Measurements from ENCODE around the gene DGCR2. TPM values are rescaled to one million over a fixed set of nuclear protein-coding genes. Genes with fewer than 3 reads are reported as not detected.

The DGCR2 gene
- total and polyA plus RNA-seq, 2 of the 8 experiments (the other 6 are each of a cell fraction or from before 2014, with no cell fraction given) = 42.3 to 62.2 TPM

DNA sequence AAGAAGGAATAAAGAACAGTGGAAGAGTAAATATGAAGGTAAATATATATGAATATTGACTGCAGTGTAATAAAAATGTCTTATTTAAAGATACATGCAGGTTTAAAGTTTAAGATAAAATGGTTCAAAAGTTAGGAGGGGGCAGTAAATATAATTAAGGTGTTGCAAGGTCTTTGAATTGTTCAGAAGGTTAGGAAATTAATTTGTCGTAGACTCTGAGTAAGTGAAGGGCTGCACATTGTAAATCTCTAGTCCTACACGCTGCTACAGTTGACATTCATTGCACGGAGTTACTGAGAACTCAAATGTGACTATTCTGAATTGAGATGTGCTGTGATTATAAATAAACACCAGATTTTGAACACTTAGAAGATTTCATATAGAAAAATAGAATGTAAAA, 116.3 kb downstream of the DGCR2 start (continued):
- TF ChIP-seq SP1 (IDR thresholded peaks at IDR 0.05; ENCODE audit: low read depth, low read length) (no peak), PHF8 (conservative IDR thresholded peaks at IDR 0.05; ENCODE audit: low read depth, low read length) (no peak), JUND (IDR thresholded peaks at IDR 0.05; ENCODE audit: low read length) (no peak), RAD21 (IDR thresholded peaks at IDR 0.05 in 1 of 2, conservative IDR thresholded peaks at IDR 0.05 in 1 of 2; ENCODE audit: low read depth in 2 of 2, low read length in 2 of 2) (no peak), RFX5 (IDR thresholded peaks at IDR 0.05; ENCODE audit: borderline replicate concordance, low read depth, low read length) (no peak), SP4 (IDR thresholded peaks at IDR 0.05; ENCODE audit: low read length) (no peak), CREB1 (IDR thresholded peaks at IDR 0.05) (no peak), HDAC6 (IDR thresholded peaks at IDR 0.05; ENCODE audit: low read depth, low read length) (no peak), TAF7 (optimal IDR thresholded peaks at IDR 0.05; ENCODE audit: borderline replicate concordance, low read depth, low read length) (no peak)

Data from H1 (cell line).